ENCODE data around the gene L3MBTL4. TPM values are rescaled to one million over a fixed set of nuclear protein-coding genes. Genes with fewer than 3 reads are reported as not detected.

L3MBTL4 gene
- polyA plus RNA-seq, 1 of the 3 experiments (the other 2 are of a cell fraction), result 0.02 TPM

GRCh38 chr18:6251084-6251483 lies 163.6 kb downstream of the L3MBTL4 start (continued):
- TF ChIP-seq CTCF (IDR thresholded peaks at IDR 0.05) (no peak), TEAD4 (IDR thresholded peaks at IDR 0.05; ENCODE audit: borderline replicate concordance, insufficient read depth) (no peak)

- Histone ChIP-seq H3K27ac (ENCODE audit: low read depth in 2 of 2, low read length in 1 of 2) (no peak overlapping the region), H3K9me2 (no peaks in the 10 kb centered on the region), H3K4me2 (no peak overlapping the region), H3K9ac (no peak overlapping the region), H3K79me2 (ENCODE audit: insufficient read depth) (no peaks in the 10 kb centered on the region), H3K36me3 (replicated peaks in 1 of 2; ENCODE audit: control insufficient read depth in 1 of 2, insufficient read depth in 2 of 2, low read length in 1 of 2) (no peaks in the 10 kb centered on the region), H3K9me3 (no peaks in the 10 kb centered on the region), H3K4me1 (ENCODE audit: control insufficient read depth in 1 of 2, insufficient read depth in 2 of 2, low read depth in 1 of 2, low read length in 1 of 2) (no peaks in the 10 kb centered on the region), H3K27me3 (ENCODE audit: insufficient read depth) (no peaks in the 10 kb centered on the region), H3F3A (replicated peaks; ENCODE audit: insufficient read depth) (no peaks in the 10 kb centered on the region), H2AFZ (ENCODE audit: low read depth) (no peak overlapping the region), H3K4me3 (ENCODE audit: low read depth in 2 of 2, low read length in 1 of 2) (no peak overlapping the region), H4K20me1 (ENCODE audit: insufficient read depth) (no peaks in the 10 kb centered on the region)
- DNase-seq, result no peak
- ChIA-PET CTCF (interaction anchor here (1.1 kb wide), 1 partner anchor 11 kb away, joined by 3 read pairs; no protein-coding TSS in a partner anchor), POLR2A (no interaction called here)
- no peak for TF ChIP-seq SMC3 (IDR thresholded peaks at IDR 0.05; ENCODE audit: low read depth, low read length)
- WGBS (ENCODE audit: low lambda C conversion rate), result 37% methylated on average over 4 of the region's 4 CpGs
These were observed 164.9 kb downstream of the L3MBTL4 start for GRCh38 chr18:6249788-6250187.

- WGBS (ENCODE audit: low lambda C conversion rate), result 17% methylated on average over 2 of the region's 2 CpGs
- H3K4me2 ChIP-seq, result no peak overlapping the region
- no peaks in the 10 kb centered on the region for H4K20me1 ChIP-seq (ENCODE audit: insufficient read depth)
- no peaks in the 10 kb centered on the region for H3K36me3 ChIP-seq (replicated peaks in 1 of 2; ENCODE audit: control insufficient read depth in 1 of 2, insufficient read depth in 2 of 2, low read length in 1 of 2)
- ChIA-PET CTCF (interaction anchor here (1.1 to 1.2 kb wide), 2 partner anchors 12 to 30 kb away, joined by 3 read pairs; no protein-coding TSS in a partner anchor), POLR2A (no interaction called here)
- H3K27me3 ChIP-seq (ENCODE audit: insufficient read depth), result no peaks in the 10 kb centered on the region
- H3K9ac ChIP-seq, result no peak overlapping the region
- no peaks in the 10 kb centered on the region for H3K9me3 ChIP-seq
- no peak overlapping the region for H2AFZ ChIP-seq (ENCODE audit: low read depth)
- H3K4me3 ChIP-seq (ENCODE audit: low read depth in 2 of 2, low read length in 1 of 2), result no peak overlapping the region
- H3K4me1 ChIP-seq (ENCODE audit: control insufficient read depth in 1 of 2, insufficient read depth in 2 of 2, low read depth in 1 of 2, low read length in 1 of 2), result no peaks in the 10 kb centered on the region
- no peaks in the 10 kb centered on the region for H3F3A ChIP-seq (replicated peaks; ENCODE audit: insufficient read depth)
- H3K9me2 ChIP-seq, result no peaks in the 10 kb centered on the region
- no peaks in the 10 kb centered on the region for H3K79me2 ChIP-seq (ENCODE audit: insufficient read depth)
- H3K27ac ChIP-seq (ENCODE audit: low read depth in 2 of 2, low read length in 1 of 2), result no peak overlapping the region
- DNase-seq, result no peak
- TF ChIP-seq SMC3 (IDR thresholded peaks at IDR 0.05; ENCODE audit: low read depth, low read length), result no peak
- TF ChIP-seq YY1 (IDR thresholded peaks at IDR 0.05; ENCODE audit: low read depth), result no peak
- no peak for TF ChIP-seq NRF1 (IDR thresholded peaks at IDR 0.05; ENCODE audit: low read depth, low read length)
- TF ChIP-seq NFIC (IDR thresholded peaks at IDR 0.05; ENCODE audit: borderline replicate concordance), result no peak
- no peak for TF ChIP-seq SIN3A (IDR thresholded peaks at IDR 0.05; ENCODE audit: borderline replicate concordance, low read depth, low read length)
- TF ChIP-seq RFX5 (IDR thresholded peaks at IDR 0.05; ENCODE audit: low read length), result no peak
- TF ChIP-seq IRF3 (IDR thresholded peaks at IDR 0.05; ENCODE audit: low read depth, low read length), result no peak
- no peak for TF ChIP-seq TCF12 (IDR thresholded peaks at IDR 0.05)
- TF ChIP-seq POLR2AphosphoS5 (IDR thresholded peaks at IDR 0.05; ENCODE audit: low read depth, low read length), result no peak
- no peak for TF ChIP-seq RXRA (IDR thresholded peaks at IDR 0.05; ENCODE audit: borderline replicate concordance, low read depth)
- TF ChIP-seq FOXM1 (IDR thresholded peaks at IDR 0.05; ENCODE audit: low read depth), result no peak
- no peak for TF ChIP-seq USF2 (IDR thresholded peaks at IDR 0.05; ENCODE audit: borderline replicate concordance, low read depth, low read length)
- no peak for TF ChIP-seq FOXJ3 (CRISPR knock-in tag; IDR thresholded peaks at IDR 0.05)
- TF ChIP-seq ZBTB33 (IDR thresholded peaks at IDR 0.05; ENCODE audit: borderline replicate concordance, low read depth), result no peak
- no peak for TF ChIP-seq RCOR1 (IDR thresholded peaks at IDR 0.05; ENCODE audit: low read length)
- no peak for TF ChIP-seq FOSL2 (IDR thresholded peaks at IDR 0.05; ENCODE audit: borderline replicate concordance, low read depth)
- no peak for TF ChIP-seq USF1 (IDR thresholded peaks at IDR 0.05; ENCODE audit: borderline replicate concordance, low read depth)
These were observed 165.5 kb downstream of the L3MBTL4 start for GRCh38 chr18:6249170-6249569.

Measured in SK-N-SH (cell line).